ENCODE results near the gene ARSB.

ARSB gene

DNA sequence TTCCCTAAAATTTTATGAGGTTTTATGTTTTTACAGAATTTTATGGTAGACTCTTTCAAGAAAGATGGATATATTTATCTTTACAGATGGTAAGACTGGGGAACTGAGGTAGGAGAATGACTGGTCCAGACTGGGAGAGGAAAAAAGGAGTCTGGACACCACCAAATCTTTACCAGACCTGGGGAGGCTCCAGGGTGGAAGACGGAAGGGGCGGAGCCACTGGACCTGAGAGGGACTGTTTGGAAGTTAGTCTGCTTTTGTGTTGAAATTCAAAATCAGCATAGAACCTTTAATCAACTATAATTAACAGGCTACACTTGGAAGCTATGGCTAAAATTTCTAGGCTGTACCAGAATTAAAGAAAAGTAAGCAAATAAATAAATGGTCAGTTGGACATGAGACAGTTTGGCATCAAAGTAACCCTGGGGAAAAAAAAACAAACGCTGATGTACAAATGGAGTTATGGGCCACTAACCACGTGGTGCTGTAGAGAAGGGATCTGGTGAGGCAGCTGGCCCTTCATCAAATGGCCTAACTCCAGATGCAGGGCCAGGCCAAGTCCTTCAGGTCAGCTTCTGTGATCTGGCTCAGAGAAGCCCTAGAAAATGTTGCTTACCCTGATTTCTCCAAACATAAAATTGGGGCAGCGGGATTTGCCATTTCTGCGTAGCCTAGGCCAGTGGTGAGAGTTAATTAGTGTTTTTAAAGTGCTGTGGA, 155.1 kb downstream of the ARSB start:
- DNase-seq = no peak

- no peak for DNase-seq
Measured at GRCh38 chr5:78827725-78828124, 157.4 kb downstream of the ARSB start.

DNA sequence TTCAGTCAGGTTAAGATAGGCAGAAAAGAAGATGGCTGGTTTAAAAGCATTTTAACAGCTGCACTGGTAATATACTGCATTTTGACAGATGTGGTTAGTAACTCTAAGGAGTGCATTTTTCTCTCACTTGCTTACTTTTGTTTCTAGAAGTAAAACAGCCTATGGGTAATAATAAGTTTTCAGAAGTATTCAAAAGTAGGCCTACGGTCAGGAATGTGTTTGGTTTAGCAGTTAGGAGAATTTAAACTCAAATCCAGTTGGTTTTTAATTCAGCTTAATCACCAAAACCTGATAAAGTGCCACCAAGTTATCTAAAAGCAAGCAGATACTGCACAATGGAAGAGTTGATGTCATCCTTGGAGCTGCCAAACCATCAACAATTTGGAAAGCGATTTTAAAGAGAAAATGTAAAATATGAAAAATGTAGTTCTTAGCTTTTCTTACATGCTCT, 160.3 kb downstream of the ARSB start:
- DNase-seq = no peak

DNA sequence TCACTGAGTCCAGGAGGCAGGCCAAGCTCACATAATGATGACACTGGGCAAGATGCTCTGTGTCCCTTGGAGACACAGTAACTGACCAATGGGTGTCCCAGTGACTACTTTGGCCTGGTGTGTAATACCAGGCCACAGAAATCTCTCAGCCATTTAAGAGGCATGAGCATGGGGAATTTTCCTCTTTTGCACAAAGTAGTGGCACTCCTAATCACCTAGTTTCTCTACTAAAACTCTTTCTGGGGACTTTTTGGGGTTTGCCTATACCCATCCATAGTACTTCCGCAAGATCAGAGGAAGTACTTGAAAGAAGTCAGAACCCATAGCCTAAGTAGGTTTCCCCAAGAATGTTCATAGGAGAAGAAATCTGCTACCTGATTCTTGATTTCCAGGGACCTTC, 161.9 kb downstream of the ARSB start:
- DNase-seq = no peak

DNA sequence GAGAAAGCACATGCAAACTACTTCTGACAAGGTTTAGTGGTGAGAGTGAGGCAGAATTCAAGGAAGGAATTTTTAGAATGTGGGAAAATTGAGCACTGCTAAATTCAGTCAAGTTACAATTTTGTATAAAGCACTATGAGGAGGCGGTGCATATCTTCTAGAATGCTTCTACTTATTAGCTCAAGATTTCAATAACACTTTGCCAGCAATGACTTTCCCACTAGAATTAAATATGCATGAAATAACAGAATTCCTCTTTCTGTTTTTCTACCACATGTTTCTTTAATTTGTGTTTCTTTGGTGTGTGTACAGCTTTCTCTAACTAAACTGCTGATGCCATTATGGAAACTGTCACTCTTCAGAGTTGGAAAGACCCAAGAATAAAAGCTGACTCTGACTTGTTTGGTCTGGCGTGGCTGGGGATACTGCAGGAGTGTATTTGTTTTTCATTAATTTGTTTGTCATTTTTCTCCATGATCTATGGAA, 163.5 kb downstream of the ARSB start:
- no peak for DNase-seq

GRCh38 chr5:78819707-78820106, 165.4 kb downstream of the ARSB start:
- no peak for DNase-seq

GRCh38 chr5:78819166-78819565, 165.9 kb downstream of the ARSB start:
- DNase-seq = no peak

DNA sequence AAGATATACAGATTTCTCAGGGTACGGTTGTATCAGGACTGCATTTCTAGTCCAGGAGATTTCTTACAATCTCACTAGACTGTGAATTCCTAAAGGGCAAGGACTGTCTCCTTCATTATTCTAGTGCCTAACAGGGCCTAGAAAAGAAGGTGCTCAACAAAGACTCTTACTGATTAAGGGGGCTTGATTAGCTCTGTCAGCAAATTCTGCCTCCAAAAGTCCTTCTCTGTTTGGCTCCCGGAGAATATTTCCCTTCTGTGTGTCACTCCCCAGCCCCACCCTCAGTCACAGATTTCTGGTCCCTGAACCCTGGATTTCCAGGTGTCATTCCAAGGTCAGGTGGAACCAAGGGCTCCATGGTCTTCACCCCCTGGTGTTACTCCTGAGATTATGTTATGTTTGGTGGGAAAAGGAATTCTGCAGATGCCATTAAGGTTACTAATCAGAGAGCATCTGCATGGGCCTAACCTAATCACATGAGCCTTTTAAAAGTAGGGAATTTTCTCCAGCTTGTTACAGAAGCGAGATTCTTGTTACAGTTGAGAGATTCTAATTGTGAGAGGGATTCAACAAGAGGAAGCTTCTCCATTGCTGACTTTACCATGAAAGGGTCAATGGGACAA, 168.9 kb downstream of the ARSB start:
- DNase-seq = no peak

DNA sequence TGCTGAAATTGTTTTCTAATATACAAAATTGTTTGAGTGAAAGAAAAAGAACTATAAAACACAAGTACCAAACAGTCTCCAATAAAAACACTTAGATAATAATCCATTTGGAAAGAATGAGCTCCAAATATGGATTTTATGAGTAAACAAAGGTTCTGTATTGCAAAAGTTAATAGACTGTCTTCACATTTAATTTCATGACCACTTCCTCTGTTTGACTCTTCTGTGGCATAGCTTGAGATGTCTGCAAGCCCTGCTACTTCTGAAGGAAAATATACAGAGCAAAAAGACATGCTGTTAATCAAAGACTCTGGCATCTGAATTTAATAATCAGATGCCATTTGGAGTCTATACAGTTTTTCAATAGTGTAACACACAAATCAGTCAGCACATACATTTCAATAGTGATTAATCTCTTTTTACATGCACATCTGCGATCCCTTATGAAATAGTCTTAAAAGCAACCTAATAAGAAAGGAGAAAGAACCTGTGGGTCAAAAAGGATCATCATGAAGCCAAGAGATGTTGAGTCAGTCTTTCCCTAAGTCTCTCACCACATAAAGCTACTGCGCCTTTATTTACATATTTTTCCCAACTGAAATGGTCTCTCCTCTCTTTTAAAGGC, 171.1 kb downstream of the ARSB start:
- DNase-seq = no peak

- no peak for DNase-seq
Measured at GRCh38 chr5:78813286-78813685, 171.8 kb downstream of the ARSB start.

DNA sequence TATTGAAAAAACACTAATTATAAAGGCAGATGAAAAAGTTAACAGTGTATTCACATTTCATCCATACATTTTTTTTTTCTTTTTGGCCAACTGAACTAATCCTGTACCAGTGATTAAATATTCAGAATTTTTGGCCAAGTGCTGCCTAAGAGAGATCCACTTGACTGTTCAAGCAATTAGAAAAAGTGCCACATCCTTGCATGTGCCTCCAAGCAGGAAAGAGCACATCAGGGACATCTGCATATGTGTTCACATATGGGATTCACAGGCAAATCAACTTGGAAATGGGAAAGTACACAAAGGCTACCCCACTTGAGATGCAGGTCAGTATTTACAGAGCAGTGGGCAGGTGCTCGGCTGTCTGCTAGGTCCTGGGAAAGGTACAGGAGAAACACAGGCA, 173.2 kb downstream of the ARSB start:
- DNase-seq = no peak

DNA sequence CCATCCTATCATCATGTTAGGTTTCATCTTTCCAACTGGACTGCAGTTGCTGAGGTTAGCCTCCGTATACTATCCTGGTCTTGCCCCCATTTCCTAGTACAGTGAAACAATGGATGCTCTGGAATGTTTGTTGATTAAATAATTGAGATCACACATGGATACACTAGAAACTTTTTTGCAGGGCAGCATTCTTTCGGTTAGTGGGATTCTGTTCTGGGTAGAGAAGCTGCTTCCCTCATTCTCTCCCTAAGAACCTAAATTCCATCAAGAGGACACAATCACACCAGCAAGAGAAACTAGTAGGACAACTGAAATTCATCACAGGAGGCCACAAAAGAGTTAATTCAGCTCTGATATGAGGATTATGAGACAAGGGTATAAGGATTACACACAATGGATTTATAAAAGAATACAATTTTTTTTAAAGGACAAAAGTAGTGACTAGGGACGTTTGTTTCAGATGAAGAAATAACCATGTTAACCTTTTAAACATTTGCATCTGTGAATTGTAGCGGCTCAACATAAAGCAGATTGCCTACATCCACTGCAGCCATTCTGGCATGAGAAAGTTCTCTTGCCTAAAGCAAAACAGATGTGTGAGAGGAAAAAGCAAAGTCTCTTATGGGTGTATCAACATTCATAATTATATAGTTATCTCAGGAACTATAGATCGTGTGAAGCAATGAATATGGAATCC, 173.8 kb downstream of the ARSB start:
- DNase-seq = no peak

DNA sequence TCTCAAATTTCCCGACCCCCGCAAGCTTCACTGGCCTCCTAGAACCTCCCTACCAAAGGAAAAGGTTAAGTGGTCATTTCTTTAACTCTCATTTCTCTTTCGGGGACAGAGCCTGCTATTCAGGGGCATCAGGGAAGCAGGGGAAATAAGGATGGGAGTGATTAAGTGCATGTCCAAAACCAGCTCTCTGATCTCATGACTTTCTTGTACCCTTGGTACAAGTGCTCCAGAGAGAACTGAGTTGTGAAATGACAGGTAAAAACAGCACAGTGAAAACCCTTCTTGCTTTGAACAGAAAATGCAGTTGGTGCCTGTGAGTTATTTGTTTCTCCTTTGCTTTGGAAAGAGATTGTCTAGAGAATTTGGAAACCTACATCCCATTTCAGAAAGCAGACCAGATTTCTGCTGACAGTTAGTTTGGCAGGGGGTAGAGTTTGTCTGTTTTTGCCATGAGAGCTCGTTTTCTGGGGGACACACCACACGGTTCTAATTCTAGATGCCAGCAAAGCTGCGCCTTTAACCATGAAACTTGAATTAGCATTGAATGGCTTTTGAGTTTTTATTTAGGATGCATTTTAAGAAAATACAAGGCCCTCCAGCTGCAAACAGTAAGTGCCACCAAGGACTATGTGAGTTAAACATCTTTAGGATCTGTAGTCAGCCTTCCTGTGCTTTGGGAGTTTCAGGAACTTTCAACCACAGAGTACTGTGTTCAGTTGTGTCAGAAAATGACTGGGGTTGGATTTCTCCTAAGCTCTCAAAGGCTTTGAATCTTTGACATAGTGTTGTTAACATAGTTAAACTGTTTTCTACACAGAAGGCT, 174.8 kb downstream of the ARSB start:
- no peak for DNase-seq

DNA sequence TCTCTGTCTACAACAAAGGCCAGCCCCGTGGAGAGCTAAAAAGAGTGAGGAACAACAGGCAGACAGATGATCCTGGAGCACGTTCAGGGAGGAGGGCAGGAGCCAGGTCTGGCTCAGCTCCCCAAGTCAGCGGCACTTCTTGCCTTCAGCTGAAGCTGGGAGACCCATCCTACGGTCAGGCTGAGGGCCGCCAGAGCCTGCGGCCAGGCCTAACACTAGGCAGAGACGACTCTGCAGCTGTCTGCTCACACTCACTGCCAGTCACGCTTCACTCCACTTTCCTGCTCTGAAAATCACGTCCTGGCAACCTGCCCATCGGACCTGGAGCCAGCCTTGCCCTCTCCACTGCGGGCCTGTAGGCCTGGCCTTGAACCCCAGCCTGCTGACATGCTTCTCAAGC, 175.7 kb downstream of the ARSB start:
- DNase-seq = no peak

DNA sequence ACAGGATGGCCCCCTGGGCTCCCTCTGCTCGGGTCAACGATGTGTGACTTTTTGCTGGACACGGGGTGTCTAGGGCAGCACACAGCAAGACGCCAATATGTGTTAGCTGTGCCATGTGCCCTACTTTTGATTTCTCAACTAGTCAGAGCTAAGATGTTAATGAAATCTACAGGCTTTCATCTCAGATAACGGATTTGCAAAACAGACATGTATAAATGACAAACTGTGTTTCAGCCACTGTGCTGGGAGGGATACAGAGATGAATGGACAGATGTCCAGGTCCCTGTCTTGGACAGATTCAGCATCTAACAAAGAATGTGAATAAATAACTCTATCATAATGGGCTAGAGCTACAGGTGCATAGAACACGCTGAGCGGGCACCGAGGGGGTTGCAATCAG, 176.3 kb downstream of the ARSB start:
- no peak for DNase-seq

DNA sequence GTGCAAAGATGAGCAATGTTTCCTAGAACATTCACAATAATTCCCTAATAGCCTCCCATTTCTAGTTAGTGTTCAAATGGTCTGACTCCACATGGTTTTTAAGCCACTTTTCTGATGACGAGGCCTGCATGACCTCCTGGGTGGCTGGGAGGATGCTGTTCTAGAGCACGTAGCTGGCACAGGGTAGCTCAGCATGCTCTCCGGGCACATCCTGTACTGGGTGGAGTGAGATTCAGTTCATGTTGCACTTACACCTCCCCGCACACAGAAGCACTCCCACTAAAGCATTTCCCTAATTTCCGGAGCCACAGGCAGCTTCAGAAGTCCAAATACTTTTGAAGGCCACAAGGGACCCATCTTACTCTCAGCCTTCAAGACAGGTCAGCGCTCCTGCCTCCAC, 176.7 kb downstream of the ARSB start:
- DNase-seq = no peak

- no peak for DNase-seq
Measured at GRCh38 chr5:78806544-78806943, 178.6 kb downstream of the ARSB start.

DNA sequence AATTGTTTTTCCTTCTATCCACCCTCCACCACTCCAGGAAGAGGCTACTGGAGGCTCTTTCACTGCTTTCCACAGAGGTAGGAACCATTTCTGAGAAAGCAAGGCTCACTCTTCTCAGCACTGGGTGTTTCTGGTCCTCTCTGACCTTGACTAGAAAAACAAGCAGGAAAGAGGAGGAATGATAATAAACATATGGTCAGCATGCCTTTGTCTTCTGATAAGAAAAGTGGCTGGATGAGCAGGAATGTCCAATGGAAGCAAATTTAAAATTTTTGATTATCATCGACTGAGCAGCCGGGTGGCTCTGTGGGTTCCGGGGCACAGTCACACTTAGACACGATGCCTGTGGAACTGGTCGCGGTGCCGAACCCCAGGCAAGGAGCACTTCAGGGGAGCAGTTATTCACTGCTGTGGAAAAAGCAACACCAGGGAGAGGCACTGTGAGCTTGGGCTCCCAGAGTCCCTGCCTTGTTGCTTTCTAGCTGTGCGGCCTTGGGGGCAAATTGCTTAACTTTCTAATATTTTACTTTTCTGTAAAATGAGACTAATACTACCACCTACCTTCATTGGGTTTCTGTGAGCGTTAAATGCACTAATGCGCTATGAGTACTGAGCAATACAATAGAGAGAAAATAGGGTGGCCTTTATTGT, 179.5 kb downstream of the ARSB start:
- DNase-seq = no peak

- no peak for DNase-seq
Measured at GRCh38 chr5:78804995-78805394, 180.1 kb downstream of the ARSB start.

DNA sequence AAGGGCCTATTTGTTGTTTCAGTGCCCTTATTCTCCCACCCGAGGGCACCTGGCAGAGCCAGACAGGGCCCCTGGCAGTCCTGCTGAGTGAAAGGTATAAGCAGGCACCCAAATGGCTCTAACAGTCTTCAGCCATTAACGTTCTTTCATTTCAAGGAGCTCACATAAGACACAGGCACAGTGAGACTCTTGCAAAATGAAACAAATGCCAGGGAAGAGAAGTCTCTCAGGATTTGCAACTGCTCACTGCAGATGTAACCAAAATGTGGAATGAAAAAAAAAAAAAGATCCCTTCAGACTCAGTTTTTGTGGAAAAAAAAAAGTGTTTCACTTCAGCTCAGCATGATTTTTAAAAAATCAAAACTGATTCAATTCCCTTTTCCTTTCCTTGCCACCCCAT, 181.2 kb downstream of the ARSB start:
- no peak for DNase-seq

DNA sequence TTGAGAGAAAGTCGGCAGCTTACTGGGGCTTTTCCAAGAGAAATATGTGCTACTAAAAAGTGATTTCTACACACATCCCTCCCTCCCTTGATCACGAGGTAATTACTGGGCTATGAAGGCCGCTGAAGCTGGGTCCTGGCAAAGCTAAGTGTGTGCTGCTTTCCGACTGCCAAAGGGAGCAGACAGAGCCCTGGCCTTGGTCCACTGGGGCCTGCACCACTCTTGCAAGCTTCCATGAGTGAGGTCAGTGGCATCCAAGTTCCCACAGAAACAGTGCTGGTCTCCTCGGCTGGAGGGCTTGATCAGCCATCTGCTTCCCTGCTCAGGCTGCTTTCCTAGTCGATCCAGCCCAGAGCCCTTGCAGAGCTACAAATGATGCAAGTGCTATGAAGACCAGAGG, 181.8 kb downstream of the ARSB start:
- DNase-seq = no peak

DNA sequence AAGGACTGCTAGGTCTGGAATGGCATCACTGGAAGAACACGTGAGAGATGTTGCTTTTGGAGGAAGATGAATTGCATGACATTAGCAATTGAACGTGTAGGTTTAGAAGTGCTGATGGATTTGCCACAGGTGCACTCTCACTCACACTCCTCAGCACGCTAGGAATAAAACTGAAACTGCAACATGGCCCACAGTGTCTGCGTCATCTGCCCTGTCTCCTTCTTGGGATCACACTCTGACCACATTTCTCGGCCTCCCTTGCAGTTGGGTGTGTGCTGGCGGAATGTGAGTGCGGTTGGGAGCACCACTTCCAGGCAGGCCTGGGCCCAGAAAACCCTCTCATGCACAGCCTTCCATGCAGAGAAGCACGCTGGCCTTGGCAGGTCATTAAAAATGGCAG, 183.7 kb downstream of the ARSB start:
- DNase-seq = no peak
